ENCODE results near the gene CAND1.
A peak's percentile ranks its signal among the peaks of the same experiment; 100 is the strongest.

CAND1 gene
- total RNA-seq = 271 reads per million, percentile 95 among the genes with 10 or more reads in this experiment

DNA sequence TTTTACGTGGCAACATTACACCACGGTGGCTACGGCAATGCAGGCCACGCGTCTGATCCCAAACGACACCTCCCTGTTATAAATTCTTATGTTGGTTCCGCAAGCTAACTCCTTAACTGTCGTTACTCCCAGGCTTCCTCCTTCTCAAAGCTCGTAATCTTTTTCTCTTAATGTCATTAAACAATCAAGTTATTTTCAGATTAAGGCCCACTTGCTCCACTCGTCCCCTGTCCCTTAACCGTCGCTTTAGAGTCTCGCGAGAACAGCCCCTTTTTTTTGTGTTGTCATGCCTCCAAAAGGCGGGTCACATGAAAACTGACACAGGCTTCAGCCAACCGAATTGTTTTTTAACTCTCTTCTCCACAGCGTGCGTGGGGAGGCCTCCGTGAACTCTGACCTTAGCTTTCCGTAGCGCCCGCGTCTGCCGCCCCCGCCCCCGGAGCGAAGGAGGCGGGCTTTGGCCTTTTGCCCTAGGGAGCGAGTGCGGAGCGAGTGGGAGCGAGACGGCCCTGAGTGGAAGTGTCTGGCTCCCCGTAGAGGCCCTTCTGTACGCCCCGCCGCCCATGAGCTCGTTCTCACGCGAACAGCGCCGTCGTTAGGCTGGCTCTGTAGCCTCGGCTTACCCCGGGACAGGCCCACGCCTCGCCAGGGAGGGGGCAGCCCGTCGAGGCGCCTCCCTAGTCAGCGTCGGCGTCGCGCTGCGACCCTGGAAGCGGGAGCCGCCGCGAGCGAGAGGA is at the start of gene CAND1:
Gene CAND1, plus strand, starts transcription at position 463 of the 737 bp plus-strand sequence. CDS start 360 bp downstream, outside the sequence.
- DNase-seq = peak; percentile 93

DNA sequence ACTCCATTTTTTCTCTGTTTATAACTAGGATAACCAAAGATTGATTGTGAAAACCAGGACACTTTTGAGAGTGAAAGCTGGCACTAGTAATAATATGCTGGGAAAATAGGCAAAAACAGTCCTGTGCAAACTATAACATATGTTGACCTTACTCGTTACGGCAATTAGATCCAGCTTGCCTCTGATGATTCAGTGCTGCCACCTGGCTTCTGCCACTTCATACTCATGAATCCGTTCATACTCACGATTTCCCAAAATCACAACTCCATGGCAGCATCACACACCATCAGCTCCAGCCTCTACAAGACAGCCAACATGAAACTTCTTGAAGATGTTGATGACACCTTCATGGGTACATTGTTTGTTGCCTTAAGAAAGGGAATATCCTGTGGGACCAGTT is 49.1 kb upstream of the CAND1 start:
- DNase-seq = no peak

DNA sequence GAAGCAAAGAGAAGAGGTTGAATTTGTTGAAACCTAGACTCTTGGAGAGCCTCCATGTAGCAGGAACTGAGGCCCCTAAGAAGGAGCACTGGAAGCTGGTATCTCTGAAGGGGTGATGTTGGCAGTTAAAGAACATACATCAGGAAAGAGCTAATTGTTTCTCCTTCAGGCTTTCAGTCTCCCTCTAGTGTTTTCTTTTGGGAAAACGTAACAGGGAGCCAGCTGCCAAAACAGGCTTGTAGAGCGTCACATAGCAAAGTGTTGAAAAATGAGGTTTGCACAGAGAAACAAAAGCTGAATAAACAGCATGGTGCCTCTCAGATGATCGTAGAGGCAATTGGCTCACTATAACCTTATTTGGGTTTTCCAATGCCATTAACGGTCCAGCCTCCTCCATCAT is 46.9 kb upstream of the CAND1 start:
- DNase-seq = no peak

DNA sequence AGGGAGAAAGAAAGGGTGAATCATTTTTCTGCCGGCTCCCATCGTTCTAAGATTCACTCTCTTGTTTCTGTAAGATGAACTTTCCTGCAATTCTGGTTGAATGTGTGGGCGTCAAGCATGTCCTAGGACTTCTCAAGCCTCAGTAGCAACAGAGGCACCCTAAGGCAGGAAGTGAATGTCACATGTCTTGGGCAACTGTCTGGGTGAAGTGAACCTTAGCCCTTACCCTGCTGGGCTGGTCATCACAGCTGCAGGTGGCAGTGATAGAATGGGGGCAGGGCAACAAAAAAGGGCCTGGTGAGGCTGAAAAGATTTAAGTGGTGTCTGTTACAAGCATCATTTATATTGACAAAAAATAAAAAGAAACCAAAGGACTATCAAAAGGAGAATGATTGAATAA is 45.9 kb upstream of the CAND1 start:
- no peak for DNase-seq

DNA sequence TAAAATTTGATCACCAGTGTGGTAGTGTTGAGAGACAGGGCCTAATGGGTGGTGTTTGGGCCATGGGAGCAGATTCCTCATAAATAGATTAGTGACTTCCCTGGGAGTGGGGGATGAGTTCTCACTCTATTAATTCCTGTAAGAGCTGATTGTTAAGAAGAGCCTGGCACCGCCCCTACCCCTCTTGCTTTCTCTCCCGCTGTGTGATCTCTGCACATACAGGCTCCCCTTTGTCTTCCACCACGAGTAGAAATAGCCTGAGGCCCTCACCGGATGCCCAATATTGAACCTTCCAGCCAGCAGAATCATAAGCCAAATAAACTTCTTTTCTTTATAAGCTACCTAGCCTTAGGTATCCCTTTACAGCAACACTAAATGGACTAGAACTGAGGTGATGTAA is 31.9 kb upstream of the CAND1 start:
- DNase-seq = no peak

DNA sequence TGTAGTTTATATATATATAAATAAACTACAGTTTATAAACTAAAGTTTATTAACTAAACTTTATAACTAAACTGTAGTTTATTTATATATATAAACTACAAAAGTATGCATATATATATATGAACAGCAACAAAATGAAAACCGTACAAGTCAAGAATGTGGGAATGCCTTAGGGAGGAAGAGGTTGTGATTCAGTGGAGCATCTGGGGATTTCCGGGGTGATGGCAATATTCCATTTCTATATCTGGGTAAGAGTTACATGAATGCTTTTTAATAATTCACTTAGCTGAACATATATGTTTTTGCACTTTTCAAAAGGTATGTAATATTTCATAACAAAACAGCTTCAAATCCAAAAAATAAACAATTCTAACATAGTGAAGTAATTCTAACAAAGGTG is 30.1 kb upstream of the CAND1 start:
- no peak for DNase-seq

DNA sequence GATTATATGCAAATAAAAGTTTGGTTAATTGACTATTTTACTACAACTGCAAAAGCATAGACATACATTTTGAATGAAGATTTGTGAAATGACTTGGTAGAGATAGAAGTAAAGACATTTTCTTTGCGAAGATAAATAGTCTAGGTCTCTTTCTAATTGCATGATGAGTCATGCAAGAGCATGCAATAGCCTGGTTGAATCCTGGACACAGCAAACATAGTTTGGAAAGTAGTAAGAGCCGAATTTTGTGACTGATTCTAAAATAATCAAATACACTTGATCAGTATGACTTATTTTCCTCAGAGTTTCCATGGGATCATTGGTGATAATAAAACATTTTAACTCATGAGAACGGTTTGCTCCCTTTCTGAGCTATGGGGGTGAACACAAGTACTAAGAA is 27.7 kb upstream of the CAND1 start:
- no peak for DNase-seq

DNA sequence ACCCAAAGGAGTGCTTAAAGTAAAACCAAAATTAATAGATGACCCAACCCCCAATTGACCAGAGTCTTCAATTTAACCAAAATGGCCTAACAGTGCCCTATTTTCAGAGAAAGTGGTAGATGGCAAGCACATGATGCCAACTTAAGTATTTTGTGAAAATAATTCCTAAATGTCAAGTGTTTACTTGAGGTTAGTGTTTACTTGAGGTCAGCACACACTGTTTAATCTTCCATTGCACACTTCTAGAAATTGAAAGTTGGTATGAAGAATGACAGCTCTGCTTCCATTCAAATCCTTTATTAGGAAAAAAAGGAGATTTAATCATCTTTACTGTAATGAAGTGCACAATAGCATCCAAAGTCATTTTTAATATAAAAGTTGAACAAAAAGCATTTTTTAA is 25.9 kb upstream of the CAND1 start:
- no peak for DNase-seq

DNA sequence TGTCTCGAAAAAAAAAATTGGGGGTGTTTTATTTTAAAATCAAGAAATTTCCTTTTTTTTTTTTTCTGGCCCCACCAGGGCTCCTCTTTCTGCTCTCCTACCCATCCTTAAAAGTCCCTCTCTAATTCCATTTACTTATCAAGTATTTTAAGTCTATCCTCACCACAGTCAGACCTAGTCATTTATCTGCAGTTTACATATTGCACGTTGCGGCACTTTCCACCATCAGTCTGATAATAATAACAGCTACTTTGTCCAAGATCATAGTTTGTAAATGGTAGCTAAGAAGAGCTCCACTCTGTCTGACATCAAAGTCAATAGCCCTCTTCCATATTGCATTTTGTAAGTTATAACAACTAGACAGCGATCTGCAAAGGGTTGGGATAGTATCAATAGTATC is 23.6 kb upstream of the CAND1 start:
- DNase-seq = no peak

DNA sequence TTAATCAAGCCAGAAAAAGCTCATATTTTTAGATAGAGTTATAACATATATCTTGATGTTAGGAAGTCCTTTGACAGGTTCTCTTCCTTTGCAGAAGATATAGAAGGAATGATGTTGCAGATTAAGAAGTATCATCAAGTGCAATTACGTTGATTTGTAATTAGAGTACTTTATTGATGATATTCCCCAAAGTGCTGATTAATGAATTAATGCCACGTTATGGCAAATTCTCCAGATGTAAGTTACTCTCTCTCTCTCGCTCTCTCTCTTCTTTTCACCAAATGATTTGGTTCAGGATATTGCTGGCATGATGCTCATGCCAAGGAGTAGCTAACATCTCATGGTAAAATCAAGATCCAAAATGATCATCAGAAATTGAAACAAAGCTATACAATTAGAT is 18.1 kb upstream of the CAND1 start:
- no peak for DNase-seq

DNA sequence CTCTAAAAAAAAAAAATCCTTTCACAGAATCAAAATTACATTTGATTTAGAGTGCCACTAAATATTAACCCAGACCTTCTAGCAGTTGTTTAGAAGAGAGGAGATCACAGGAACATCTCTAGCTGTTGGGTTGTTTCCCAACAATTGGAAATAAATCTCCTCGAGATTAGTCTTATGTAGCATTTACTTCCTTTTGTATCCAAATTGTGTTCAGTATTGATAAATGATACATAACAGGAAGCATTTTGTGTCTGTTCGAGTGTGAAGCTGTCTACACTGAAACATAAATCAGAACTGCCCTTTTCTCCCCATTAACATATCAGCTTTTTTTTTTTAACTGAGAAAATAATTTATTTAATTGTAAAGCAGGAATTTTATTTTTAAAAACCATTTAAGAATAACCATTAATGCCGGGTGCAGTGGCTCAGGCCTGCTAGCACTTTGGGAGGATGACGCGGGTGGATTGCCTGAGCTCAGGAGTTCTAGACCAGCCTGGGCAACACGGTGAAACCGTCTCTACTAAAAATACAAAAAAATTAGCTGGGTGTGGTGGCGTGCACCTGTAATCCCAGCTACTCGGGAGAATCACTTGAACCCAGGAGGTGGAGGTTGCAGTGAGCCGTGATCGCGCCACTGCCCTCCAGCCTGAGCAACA is 14.7 kb upstream of the CAND1 start:
- no peak for DNase-seq

DNA sequence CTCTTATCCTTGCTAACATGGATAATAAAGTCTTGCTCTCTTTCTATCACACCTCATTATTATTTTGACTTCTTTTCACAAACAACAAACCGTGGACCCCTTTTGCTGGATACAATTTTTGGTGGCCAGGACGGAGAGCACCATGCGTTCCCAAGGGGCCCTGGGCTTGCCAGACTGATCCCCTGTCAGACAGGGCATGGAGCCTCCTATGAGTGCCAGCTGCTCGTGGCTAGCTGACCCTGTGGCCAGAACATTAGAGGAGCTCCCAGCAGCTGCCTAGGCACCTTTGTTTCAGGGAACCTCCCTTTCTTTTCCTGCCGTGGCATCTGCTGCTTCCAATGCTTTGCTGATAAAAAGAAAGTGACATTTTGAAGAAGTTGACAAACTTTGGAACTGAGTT is 12.5 kb upstream of the CAND1 start:
- no peak for DNase-seq

DNA sequence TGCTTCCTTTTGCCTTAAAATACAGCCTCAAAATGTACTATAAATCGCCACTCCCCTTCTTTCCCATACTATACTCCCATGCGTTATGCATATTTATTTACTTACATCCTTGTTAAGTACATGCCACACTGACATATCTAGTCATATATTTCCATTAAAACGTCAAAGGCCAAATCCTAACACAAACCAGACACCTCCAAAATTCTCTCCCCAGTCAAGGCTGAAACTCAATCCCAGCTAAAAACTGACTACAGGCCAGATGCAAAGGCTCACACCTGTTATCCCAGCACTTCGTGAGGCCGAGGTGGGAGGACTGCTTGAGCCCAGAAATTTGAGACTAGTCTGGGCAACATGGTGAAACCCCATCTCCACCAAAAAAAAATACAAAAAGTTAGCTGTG is 5.7 kb upstream of the CAND1 start:
- DNase-seq = no peak

DNA sequence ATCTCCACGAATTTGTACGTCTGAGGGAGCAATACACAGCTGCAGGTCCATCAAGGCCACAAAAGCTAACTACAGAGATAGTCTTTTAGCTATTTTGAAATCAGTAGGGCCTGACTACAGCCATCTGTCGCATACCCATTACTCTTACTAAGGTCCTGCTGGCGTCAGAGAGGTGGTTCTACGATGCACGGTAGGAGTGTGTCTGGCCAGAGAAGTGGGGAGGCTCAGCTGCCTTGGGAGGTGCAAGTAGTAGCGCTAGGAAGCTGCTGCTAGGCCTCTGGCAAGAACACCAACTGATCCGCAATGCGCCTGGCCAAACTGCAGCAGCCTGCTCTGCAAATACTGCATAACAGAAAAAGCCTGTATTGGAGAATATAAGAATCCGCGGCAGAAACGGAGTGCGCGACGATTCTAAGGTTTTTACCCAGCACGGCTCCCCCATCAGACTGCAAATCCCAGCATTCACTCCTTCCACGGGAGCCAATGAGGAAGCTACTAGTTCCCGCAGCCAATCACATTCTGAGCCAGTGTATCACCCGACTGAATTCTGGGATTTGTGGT is 743 bp upstream of the CAND1 start:
- peak; percentile 87 for DNase-seq

DNA sequence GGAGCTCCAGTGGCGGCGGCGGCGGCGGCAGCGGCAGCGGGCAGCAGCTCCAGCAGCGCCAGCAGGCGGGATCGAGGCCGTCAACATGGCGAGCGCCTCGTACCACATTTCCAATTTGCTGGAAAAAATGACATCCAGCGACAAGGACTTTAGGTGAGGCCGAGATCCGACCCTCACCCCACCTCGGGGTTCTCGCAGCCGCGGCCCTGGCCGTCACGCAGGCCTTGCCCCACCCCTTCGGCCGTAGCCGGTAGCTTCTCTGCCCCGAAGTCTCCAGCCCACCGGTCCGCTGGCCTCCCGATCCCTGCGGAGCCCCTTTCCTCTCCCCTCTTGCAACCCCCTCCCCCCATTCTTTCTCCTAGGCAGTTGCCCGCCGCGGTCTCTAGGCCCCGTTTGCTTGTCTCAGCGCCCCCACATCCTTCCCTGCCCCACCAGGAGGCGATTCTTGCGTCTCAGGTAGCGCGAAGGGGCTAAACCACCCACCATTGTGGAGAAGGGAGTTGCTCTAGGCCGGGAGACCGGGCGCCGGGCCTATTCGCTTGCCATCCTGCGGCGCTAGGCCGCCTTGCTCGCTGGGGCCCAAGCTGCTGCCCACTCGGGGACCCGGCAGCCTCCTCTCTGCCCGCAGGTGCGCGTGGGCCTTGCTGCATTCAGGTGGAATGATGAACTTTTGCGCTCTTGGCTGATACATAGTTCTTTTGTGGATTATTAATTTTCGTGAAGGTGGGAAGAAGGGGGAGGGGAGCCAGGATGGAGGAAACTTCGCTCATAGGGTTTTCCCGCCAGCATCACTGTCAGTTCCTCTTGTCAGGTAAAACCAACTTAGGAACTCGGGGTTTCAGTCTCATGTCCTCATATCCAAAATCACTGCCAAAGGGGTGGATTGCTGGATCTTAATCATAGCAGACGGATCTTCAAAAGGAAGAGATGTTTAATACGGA is 745 bp downstream of the CAND1 start:
- DNase-seq = peak; percentile 38

DNA sequence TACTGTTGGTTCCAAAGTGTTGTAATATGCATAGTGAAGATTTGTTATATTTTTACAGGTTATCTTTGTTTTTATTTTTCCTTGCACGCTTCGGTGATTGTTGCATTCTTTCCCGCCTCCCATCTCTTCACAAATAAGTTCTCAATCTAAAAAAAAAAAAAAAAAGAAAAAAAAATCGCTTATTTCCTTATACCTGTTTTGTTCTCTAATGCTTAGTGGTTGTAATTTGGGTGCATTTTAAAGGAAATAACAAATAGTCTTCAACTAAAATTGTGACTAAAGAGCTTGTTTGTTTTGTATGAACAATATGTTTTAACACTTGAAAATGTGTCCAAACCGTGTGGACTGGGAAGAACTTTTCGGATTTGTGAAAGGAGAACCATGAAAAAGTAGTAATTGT is 1.5 kb downstream of the CAND1 start:
- DNase-seq = no peak

DNA sequence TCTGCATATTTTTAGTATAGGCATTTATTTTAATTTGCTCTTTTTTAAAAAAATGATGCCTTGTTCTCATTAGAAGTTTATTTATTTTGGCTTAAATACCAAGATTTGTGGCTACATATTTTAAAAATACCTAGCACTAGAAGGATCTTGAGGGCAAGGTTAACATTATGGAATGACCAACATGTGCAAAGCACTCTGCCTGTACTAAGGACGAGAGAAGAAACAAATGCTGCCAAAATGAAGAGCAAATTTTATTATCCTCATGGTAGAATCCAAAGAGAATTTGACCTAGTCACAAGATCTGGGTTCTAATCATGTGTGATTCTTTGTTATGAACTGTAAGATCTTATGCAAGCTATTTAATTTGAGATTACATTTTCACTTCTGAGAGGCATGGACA is 2.8 kb downstream of the CAND1 start:
- DNase-seq = no peak

DNA sequence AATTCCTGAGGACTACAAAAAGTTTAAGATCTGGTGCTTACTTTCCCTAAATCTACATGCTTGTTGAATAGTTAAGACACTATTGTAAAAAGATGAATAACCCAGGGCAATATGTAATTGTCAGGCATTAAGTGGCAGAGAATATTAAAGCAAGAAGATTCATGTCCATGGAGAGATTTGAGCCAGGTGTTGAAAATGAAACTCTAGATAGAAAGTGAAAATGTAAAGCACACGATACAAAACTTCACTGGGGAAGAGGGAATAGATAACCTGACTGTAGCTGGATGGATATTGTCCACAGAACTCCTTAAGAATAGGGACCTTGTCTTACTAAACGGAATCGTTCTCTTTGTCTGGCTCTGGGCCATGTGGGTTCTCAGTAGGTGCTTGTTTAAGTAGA is 5.0 kb downstream of the CAND1 start:
- no peak for DNase-seq

DNA sequence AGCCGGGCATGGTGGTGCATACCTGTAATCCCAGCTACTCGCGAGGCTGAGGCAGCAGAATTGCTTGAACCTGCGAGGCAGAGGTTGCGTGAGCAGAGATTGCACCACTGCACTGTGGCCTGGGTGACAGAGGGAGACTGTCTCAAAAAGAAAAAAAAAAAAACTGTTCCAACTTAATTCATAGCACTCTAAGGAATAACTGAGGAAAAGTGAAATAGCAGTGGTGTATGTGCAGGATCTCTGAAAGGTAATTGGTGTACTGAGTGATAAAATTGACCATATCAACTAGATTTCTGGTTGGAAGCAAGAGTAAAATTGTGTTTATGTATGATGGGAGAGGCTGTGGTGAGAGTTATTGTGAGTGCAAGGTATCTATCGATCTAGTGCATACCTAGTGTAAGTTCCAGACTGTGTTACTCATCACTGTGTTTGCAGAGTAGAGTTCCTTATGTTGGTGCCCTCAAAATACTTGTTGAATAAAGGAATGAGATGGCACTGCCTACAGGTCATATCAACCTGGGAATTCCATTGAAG is 6.3 kb downstream of the CAND1 start:
- no peak for DNase-seq

DNA sequence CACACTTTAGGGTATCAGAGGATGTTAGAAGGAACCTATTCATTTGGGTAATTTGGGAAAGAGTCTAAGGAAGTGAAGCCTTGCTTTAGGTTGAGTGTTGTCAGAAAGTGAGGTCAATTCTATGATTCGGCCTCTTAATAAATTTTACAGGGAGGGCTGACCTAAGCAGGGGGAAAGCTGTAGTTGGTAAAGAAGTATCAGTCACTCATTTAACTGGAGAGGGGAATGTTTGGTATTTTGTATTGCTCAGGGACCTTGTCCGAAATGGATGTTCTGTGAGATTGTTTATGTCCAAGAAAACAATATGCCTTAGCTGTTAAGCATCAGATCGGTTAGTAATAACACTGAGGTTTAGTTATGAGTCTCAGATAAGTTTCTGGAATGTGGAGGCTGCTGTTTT is 7.3 kb downstream of the CAND1 start:
- no peak for DNase-seq

DNA sequence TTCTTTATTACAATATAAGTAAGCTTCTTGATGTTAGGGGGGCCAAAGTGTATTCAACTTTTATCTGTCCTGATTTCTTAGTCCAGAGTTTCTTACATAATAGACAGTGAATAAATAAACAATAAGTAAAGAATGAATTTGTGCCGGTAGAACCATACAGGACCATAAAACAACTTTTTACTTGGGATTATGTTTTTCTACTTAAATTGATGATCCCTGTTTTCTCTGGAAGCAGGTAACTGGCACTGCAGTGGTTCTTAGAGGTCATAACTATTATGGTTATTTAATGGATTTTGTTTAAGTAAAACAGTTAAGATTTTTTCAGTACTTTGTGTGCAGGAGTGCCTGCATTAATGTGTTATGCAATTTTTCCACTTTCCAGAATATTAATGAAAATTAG is 10.5 kb downstream of the CAND1 start:
- DNase-seq = no peak

DNA sequence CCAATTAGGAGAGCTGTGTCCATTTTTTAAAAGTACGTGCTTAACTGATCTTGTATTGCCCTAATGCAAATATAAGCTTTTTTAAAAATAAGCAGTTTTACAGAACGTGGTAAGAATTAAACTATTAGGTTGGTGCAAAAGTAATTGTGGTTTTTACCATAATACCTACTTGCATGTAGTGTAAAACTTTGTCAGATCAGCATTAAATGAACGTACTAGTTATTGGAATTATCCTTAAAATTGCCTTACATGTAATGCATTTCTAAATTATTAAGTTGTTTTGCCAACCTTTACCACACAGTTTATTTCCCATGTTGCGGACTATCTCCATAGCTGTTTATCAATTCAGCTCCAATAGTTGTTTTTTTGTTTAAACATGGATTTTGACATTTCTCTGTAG is 10.9 kb downstream of the CAND1 start:
- no peak for DNase-seq

DNA sequence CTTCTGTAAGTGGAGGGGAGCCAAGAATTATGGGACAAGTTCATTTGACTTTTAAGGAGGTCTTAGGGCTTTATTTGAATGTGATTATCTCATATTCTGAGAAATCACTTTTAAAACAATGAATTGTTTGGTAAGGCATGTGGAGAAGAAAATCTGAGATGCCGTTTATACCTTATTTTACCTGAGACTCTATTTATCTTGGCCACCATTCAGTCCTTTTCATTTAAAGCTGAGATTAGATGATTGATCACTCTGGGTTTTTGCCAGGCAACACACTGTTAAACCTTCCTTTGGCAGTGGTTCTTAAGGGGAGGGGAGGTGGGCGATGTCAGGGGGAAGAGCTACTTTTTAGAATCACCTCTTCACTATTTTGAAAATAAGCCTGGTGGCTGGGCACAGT is 11.4 kb downstream of the CAND1 start:
- no peak for DNase-seq

Data from effector CD4-positive, alpha-beta T cell (primary cell).